Left lung (tissue), 10 donors: Measurements from ENCODE around the gene SCO2. TPM values are rescaled to one million over a fixed set of nuclear protein-coding genes. Genes with fewer than 3 reads are reported as not detected.

Experiments
- ATAC-seq: fragments of 200-7000 bp; cut with Tn5 transposase; one replicate; pipeline ENCODE4 v1.9.1; 2020; ENCODE audit warnings: moderate library complexity
- DNase-seq, 4 donors: peaks; one replicate each; pipeline ENCODE4 v3.0.0-alpha.2; 2013 to 2020
- H3K27ac ChIP-seq, 2 donors: fragments of 200-600 bp; sonication (generic) in 1 of 2; one replicate each; pipeline versions ENCODE4 v1.5.0 to v1.8.0; 2020 to 2021
- H3K27me3 ChIP-seq, 2 donors: fragments of 200-600 bp; sonication (generic) in 1 of 2; one replicate each; pipeline versions ENCODE4 v1.5.0 to v1.8.0; 2020 to 2021
- H3K36me3 ChIP-seq, 2 donors: fragments of 200-600 bp; sonication (generic) in 1 of 2; one replicate each; pipeline versions ENCODE4 v1.5.0 to v1.8.0; 2020 to 2021
- H3K4me1 ChIP-seq, 2 donors: fragments of 200-600 bp; one replicate each; pipeline ENCODE4 v1.8.0; 2021
- H3K4me3 ChIP-seq, 2 donors: fragments of 200-600 bp; sonication (generic) in 1 of 2; one replicate each; pipeline versions ENCODE4 v1.5.0 to v1.8.0; 2020 to 2021; ENCODE audit warnings: mild to moderate bottlenecking in 1 of 2
- H3K9me3 ChIP-seq, 2 donors: fragments of 200-600 bp; sonication (generic) in 1 of 2; one replicate each; pipeline versions ENCODE4 v1.5.0 to v1.8.0; 2020 to 2021
- intact Hi-C, 2 donors: fragments of 100-400 bp; cut with DNase I; formaldehyde crosslinking; loops; one replicate each; pipeline versions ENCODE4 v1.11.2 to v1.14.2; 2022
- polyA plus RNA-seq, 6 donors: library from polyadenylated mRNA; unstranded; fragments of 120-200 nt; gene quantifications; one replicate each; pipeline ENCODE4 v1.2.1, GENCODE V29; 2013; ENCODE audit not compliant: insufficient read length in 6 of 6
- total RNA-seq, 2 donors: library from RNA; stranded (reverse); fragmentation: NEBNext Ultra II Directional; extraction: Animal tissue kit (Norgen Biotek cat#: 25700); gene quantifications; one replicate each; pipeline ENCODE4 v1.2.1, GENCODE V29; 2021
- TF ChIP-seq, protein P1 (sequence below), 2 donors: fragments of 200-600 bp; sonication (generic) in 1 of 2; IDR thresholded peaks; one replicate each; pipeline versions ENCODE4 v1.5.0 to v1.8.0; 2021; ENCODE audit warnings: antibody characterized with exemption in 2 of 2
- donor health status: DM: no; HTN: yes; CAD: no.
- donor health status: DM: no; HTN: no; CAD: no.

SCO2 gene
- total and polyA plus RNA-seq, 8 donors, result 1.1 to 3.3 (median 2.3) TPM; not detected in 1

DNA sequence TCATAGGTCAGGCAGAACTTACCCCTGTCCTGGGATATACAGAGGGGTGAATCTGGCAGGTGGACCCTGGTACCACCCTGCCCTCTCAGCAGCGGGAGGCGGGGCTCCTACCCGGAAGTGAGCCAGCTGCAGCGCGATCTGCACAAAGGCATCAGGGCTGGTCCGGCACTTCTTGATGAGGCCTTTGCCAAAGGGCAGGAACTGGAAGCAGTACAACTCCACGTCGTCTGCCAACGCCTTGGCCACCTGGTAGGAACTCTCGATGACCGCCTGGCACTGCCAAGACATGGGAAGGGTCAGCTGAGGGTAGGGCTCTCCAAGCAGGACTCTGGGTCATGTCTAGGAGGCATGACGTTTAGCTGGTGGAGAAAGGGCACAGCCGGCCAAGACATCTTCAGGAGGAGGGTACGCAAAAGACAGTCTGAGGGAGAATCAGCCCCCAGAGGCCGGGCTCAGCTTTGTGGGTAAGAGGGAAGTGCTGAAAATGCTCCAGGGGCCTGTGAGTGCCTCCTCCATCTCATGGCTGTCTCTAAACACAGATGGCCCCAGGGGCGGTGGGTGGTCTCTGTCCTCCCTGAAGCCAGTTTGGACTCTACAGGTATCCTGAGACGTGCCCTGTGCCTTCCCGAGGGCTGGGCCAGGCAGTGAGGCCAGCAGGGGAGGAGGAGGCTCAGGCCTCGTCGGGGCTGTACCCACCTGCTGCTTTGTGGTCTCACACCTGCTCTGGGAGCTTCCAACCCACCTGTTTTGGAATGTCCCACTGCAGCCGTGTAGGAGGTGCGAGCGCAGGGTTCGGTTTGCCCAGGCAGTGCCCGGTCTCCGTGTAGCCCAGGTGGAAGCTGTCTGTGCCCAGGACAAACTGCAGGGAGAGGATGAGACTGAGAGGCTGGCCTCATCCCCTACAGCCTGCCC, 46.1 kb upstream of the SCO2 start:
- Histone ChIP-seq H3K9me3 (no peaks in the 10 kb centered on the region), H3K4me1 (no peaks in the 10 kb centered on the region), H3K27ac (no peak overlapping the region), H3K36me3 (peaks cover 0 to 63% of the 10 kb centered on the region in 2 donors), H3K27me3 (no peaks in the 10 kb centered on the region), H3K4me3 (no peak overlapping the region)
- TF ChIP-seq, protein P1, sequence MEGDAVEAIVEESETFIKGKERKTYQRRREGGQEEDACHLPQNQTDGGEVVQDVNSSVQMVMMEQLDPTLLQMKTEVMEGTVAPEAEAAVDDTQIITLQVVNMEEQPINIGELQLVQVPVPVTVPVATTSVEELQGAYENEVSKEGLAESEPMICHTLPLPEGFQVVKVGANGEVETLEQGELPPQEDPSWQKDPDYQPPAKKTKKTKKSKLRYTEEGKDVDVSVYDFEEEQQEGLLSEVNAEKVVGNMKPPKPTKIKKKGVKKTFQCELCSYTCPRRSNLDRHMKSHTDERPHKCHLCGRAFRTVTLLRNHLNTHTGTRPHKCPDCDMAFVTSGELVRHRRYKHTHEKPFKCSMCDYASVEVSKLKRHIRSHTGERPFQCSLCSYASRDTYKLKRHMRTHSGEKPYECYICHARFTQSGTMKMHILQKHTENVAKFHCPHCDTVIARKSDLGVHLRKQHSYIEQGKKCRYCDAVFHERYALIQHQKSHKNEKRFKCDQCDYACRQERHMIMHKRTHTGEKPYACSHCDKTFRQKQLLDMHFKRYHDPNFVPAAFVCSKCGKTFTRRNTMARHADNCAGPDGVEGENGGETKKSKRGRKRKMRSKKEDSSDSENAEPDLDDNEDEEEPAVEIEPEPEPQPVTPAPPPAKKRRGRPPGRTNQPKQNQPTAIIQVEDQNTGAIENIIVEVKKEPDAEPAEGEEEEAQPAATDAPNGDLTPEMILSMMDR (IDR thresholded peaks at IDR 0.05), result no peak
- intact Hi-C loops, result no loop called here
- ATAC-seq (no peak), DNase-seq (no peak)

DNA sequence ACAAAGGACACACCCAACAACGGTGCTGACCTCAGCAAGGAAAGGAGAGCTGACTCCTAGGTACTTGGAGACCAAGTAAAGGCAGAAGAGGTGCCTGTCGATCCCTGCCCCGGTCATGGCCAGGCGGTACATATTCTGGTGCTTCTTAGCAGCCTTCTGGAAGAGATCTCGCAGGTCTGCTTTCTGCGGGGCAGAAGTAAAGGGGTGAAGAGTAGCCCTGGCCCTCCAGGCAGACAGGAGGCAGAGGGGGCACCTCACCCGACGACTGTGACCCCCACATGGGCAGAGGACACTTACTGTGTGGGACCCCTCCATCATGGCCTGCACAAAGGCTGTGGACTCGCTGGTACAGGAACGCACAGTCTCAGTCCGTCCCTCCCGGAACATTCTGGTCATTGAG, 45.5 kb upstream of the SCO2 start:
- DNase-seq (no peak), ATAC-seq (no peak)
- Histone ChIP-seq H3K36me3 (peaks cover 0 to 63% of the 10 kb centered on the region in 2 donors), H3K4me1 (no peaks in the 10 kb centered on the region), H3K27ac (no peak overlapping the region), H3K4me3 (no peak overlapping the region), H3K27me3 (no peaks in the 10 kb centered on the region), H3K9me3 (no peaks in the 10 kb centered on the region)
- TF ChIP-seq, protein P1 (IDR thresholded peaks at IDR 0.05), result no peak
- intact Hi-C loops, result no loop called here

DNA sequence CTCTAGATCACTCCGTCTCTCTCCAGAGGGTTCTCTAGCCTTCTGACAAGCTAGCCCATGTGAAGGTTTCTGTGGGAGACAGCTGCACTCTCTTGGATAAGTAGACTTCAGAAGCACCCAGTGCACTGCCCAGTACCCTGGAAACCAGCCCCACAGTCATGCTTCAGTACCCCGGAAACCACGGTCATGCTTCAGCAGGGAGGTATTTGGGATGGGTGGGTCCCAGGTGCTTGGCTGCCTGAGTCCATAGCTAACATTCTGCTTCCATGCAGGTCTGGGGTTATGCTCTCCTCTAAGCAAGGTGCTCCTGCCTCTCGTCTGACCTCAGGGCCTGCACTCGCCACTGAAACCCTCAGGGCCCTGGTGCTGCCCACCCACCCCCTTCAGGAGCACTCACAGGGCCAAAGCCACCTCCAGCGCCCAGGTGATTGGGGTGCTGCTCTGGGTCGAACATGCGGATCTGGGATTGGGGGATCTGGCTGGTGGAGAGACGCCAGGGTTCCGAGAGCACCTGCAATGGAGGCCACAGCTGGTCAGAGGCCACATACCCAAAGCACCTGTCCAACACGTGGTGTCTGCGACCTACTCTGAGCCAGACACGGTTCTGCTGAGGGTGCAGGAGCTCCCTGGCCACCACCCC, 44.6 kb upstream of the SCO2 start:
- Histone ChIP-seq H3K4me1 (no peaks in the 10 kb centered on the region), H3K27me3 (no peaks in the 10 kb centered on the region), H3K9me3 (no peaks in the 10 kb centered on the region), H3K36me3 (peaks cover 0 to 63% of the 10 kb centered on the region in 2 donors), H3K27ac (no peak overlapping the region), H3K4me3 (no peak overlapping the region)
- DNase-seq (no peak), ATAC-seq (no peak)
- TF ChIP-seq, protein P1 (IDR thresholded peaks at IDR 0.05), result no peak
- intact Hi-C loops, result no loop called here

DNA sequence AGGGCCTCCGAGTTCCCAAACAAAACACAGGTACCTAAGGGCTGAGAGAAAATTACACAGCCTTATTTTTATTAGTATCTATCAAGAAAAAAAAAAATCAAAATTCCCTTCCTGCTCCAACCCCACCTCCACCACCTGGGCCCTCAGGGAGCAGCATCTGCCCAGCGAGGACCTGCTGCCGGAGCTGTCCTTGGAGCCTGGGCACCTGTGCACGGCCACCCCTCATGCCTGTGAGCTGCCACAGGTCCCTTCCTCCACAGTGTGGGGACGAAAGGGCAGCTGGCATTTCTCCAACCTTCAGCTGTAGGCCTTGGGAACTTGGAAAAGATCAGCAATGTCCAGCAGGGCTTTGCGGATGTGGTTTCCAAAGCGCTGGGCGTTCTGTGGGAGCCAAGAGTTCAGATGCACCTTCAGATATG, 43.7 kb upstream of the SCO2 start:
- no peaks in the 10 kb centered on the region for H3K27me3 ChIP-seq
- H3K27ac ChIP-seq, result no peak overlapping the region
- H3K36me3 ChIP-seq, result peaks cover 0 to 61% of the 10 kb centered on the region in 2 donors
- H3K4me1 ChIP-seq, result no peaks in the 10 kb centered on the region
- H3K4me3 ChIP-seq, result no peak overlapping the region
- TF ChIP-seq, protein P1 (IDR thresholded peaks at IDR 0.05), result no peak
- DNase-seq (no peak), ATAC-seq (no peak)
- intact Hi-C loops, result no loop called here
- no peaks in the 10 kb centered on the region for H3K9me3 ChIP-seq

DNA sequence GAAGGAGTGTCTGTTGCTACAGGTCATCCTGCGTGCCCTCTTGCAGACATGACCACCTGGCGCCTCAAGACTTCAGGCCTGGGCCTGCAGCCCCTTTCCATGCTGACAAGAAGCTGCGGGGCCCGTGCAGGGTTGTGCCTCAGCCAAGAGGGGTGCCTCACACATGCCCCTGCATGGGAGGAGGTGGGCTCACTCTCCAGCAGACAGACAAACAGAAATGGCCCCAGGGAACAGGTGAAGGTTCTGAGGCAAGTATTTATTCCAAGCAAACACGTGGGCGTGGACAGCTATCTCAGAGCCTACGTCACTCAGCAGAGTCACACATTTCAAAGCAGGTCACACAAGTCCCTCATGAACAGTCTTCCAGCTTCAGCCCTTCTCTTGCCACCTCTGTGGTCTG, 43.2 kb upstream of the SCO2 start:
- no peak for DNase-seq
- no peak overlapping the region for H3K27ac ChIP-seq
- intact Hi-C loops, result no loop called here
- TF ChIP-seq, protein P1 (IDR thresholded peaks at IDR 0.05), result no peak
- no peaks in the 10 kb centered on the region for H3K9me3 ChIP-seq
- H3K4me3 ChIP-seq, result no peak overlapping the region
- no peak for ATAC-seq
- H3K4me1 ChIP-seq, result peaks cover 0 to 4% of the 10 kb centered on the region in 2 donors
- peaks cover 0 to 57% of the 10 kb centered on the region in 2 donors for H3K36me3 ChIP-seq
- H3K27me3 ChIP-seq, result no peaks in the 10 kb centered on the region
